GM23338 (cell line): ENCODE results near the gene CLDN3.
A peak's percentile ranks its signal among the peaks of the same experiment; 100 is the strongest.

ENCODE experiments used
- CREB1 ChIP-seq: fragments of 250-450 bp; sonication (Bioruptor Pico); IDR thresholded peaks from 2 replicates; pipeline ENCODE4 v1.5.0; 2020; ENCODE audit warnings: low read depth, mild to moderate bottlenecking, moderate library complexity
- CTCF ChIP-seq, 2 experiments: fragments of 200-600 bp in 1 of 2; sonication (generic) in 1 of 2; conservative IDR thresholded peaks; 2 replicates each; pipeline versions ENCODE4 v1.5.1 to v1.6.1; 2016 to 2017; ENCODE audit warnings: antibody characterized with exemption in 2 of 2, low read depth in 2 of 2, mild to moderate bottlenecking in 2 of 2, moderate library complexity in 1 of 2
- EZH2 ChIP-seq: fragments of 200-600 bp; sonication (generic); IDR thresholded peaks from one replicate; pipeline ENCODE4 v1.8.0; 2017; ENCODE audit warnings: antibody characterized with exemption, mild to moderate bottlenecking, low read depth; ENCODE audit not compliant: unreplicated experiment
- EZH2phosphoT487 ChIP-seq: fragments of 200-600 bp; sonication (generic); IDR thresholded peaks from one replicate; pipeline ENCODE4 v1.8.1; 2018; ENCODE audit warnings: antibody characterized with exemption; ENCODE audit not compliant: unreplicated experiment
- ZNF331 ChIP-seq: fragments of 250-450 bp; sonication (Bioruptor Pico); IDR thresholded peaks from 2 replicates; pipeline ENCODE4 v1.5.0; 2020; ENCODE audit warnings: low read depth, mild to moderate bottlenecking, moderate library complexity

GRCh38 chr7:73742753-73743641, 27.1 kb downstream of the CLDN3 start:
- TF ChIP-seq CTCF (conservative IDR thresholded peaks at IDR 0.05; ENCODE audit: low read depth in 2 of 2) (peak in 1 of 2 experiments; percentile 29; a peak in 1 of 4 replicates), EZH2phosphoT487 (no peak), CREB1 (CRISPR knock-in tag) (0 out of 2 replicates have a peak, but pooled peaks have one; percentile 40), ZNF331 (CRISPR knock-in tag) (no peak), EZH2 (no peak)
